Sigmoid colon (tissue), 4 donors: ENCODE data around the gene ATRNL1.

Experiments used
- EP300 ChIP-seq, 4 donors: sonication (generic); formaldehyde crosslinking; IDR thresholded peaks; one replicate each; pipeline ENCODE4 v1.6.1; 2017; ENCODE audit warnings: antibody characterized with exemption in 4 of 4
- POLR2A ChIP-seq, 2 donors: fragments of 450-650 bp; IDR thresholded peaks; one replicate each; pipeline ENCODE4 v1.6.1; 2016; ENCODE audit warnings: antibody characterized with exemption in 2 of 2, mild to moderate bottlenecking in 2 of 2, moderate library complexity in 2 of 2
- POLR2AphosphoS5 ChIP-seq, 4 donors: sonication (generic); formaldehyde crosslinking; IDR thresholded peaks; one replicate each; pipeline ENCODE4 v1.6.1; 2017; ENCODE audit warnings: antibody characterized with exemption in 4 of 4
- TF ChIP-seq, protein P1 (sequence below), 4 experiments: fragments of 450-650 bp in 3 of 4; fragments of 200-600 bp in 1 of 4; IDR thresholded peaks; one replicate each; pipeline ENCODE4 v1.5.1; 2016 to 2019; ENCODE audit warnings: antibody characterized with exemption in 4 of 4, mild to moderate bottlenecking in 3 of 4, moderate library complexity in 2 of 4

- TF ChIP-seq EP300 (IDR thresholded peaks at IDR 0.05), result no peak
- no peak for TF ChIP-seq POLR2A (IDR thresholded peaks at IDR 0.05)
- TF ChIP-seq, protein P1, sequence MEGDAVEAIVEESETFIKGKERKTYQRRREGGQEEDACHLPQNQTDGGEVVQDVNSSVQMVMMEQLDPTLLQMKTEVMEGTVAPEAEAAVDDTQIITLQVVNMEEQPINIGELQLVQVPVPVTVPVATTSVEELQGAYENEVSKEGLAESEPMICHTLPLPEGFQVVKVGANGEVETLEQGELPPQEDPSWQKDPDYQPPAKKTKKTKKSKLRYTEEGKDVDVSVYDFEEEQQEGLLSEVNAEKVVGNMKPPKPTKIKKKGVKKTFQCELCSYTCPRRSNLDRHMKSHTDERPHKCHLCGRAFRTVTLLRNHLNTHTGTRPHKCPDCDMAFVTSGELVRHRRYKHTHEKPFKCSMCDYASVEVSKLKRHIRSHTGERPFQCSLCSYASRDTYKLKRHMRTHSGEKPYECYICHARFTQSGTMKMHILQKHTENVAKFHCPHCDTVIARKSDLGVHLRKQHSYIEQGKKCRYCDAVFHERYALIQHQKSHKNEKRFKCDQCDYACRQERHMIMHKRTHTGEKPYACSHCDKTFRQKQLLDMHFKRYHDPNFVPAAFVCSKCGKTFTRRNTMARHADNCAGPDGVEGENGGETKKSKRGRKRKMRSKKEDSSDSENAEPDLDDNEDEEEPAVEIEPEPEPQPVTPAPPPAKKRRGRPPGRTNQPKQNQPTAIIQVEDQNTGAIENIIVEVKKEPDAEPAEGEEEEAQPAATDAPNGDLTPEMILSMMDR (IDR thresholded peaks at IDR 0.05), result no peak
- TF ChIP-seq POLR2AphosphoS5 (IDR thresholded peaks at IDR 0.05), result no peak
These were observed 572.4 kb downstream of the ATRNL1 start for GRCh38 chr10:115665549-115665948.
